AG04450 (cell line): ENCODE measurements around the gene LRRK2. TPM values are rescaled to one million over a fixed set of nuclear protein-coding genes. Genes with fewer than 3 reads are reported as not detected.

Experiments used
- CTCF ChIA-PET: fragments of 300-600, 350-600 bp; formaldehyde crosslinking; extraction: SDS; loops from one replicate; lab custom pipeline; 2022; ENCODE audit warnings: antibody characterized with exemption, inconsistent platforms; lab: Charles Lee
- POLR2A ChIA-PET: fragments of 350-600 bp; formaldehyde crosslinking; extraction: SDS; loops from one replicate; lab custom pipeline; 2021; ENCODE audit warnings: antibody characterized with exemption, inconsistent platforms; lab: Yijun Ruan, JAX
- DNase-seq: peaks from one replicate; pipeline ENCODE4 v3.0.0-alpha.2; 2011; ENCODE audit warnings: low read depth, low spot score
- H3K27ac ChIP-seq: one replicate; pipeline ENCODE4 v1.5.1; 2012; ENCODE audit warnings: low read depth, low read length, control low read depth
- H3K27me3 ChIP-seq: one replicate; pipeline ENCODE4 v1.6.0; 2012; ENCODE audit warnings: low read length; ENCODE audit not compliant: control insufficient read depth, insufficient read depth
- H3K4me3 ChIP-seq: 2 replicates; pipeline ENCODE4 v1.5.1; 2011; ENCODE audit warnings: mild to moderate bottlenecking, low read depth, low read length, control low read depth
- H3K9me3 ChIP-seq: 2 replicates; pipeline ENCODE4 v1.5.1; 2012; ENCODE audit warnings: low read length; ENCODE audit not compliant: control insufficient read depth, insufficient read depth
- CTCF ChIP-seq: IDR thresholded peaks from 2 replicates; pipeline ENCODE4 v1.5.1; 2011; ENCODE audit warnings: low read depth, low read length, control low read depth, inconsistent platforms
- polyA minus RNA-seq: library from RNA; depleted of rRNA, polyadenylated mRNA; stranded (reverse); fragments of >200 nt; gene quantifications from 2 replicates; pipeline ENCODE4 v1.2.3, GENCODE V29; 2011; rRNA and poly(A)+ RNA removed
- polyA plus RNA-seq: library from polyadenylated mRNA; depleted of rRNA; stranded (reverse); fragments of >200 nt; gene quantifications from 2 replicates; pipeline ENCODE4 v1.2.3, GENCODE V29; 2011; rRNA removed

The LRRK2 gene
- polyA plus RNA-seq (1.4 and 2.6 TPM in 2 replicates), polyA minus RNA-seq (1.8 and 2.7 TPM in 2 replicates)

GRCh38 chr12:40224439-40225291 lies at the start of gene LRRK2:
TSS of gene LRRK2 (plus strand) at chr12:40224997. CDS start at chr12:40225132, 135 bp downstream.
- Histone ChIP-seq H3K9me3 (no peaks in the 10 kb centered on the region), H3K27me3 (peaks cover 2% of the 10 kb centered on the region), H3K27ac (no peak within 1 kb of the TSS), H3K4me3 (peak within 1 kb of the TSS; percentile 48)
- DNase-seq = no peak
- CTCF ChIA-PET = interaction anchor here (0.8 kb wide), 1 partner anchor 118 kb away, joined by 3 read pairs; no protein-coding TSS in a partner anchor
- POLR2A ChIA-PET = no interaction called here
- no peak for TF ChIP-seq CTCF

- ChIA-PET CTCF (no interaction called here), POLR2A (no interaction called here)
- Histone ChIP-seq H3K27ac (no peak overlapping the region), H3K4me3 (no peak overlapping the region), H3K9me3 (no peaks in the 10 kb centered on the region; the same call in 1 of the 2 replicates), H3K27me3 (no peaks in the 10 kb centered on the region)
- TF ChIP-seq CTCF = no peak
- DNase-seq = no peak
These were observed 49.8 kb upstream of the LRRK2 start for GRCh38 chr12:40175045-40175444.

DNA sequence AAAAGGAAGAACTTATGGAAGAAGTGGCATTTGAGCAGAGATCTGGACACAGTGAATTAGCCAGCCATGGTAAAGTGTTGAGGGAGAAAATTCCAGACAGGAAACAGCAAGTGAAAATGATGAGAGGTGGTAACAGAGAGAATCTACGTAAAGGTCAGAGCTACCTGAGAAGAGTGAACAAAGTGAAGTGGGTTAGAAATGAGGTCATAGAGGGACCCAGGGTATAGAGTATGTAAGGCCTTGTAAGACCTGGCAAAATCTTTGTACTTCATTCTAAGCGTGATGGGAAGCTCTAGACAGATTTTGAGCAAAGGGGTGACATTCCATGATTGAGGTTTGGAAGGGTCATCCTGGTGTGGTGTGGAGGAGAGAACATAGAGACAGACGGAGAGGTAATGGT lies 49.3 kb upstream of the LRRK2 start:
- Histone ChIP-seq H3K4me3 (no peak overlapping the region), H3K27ac (no peak overlapping the region), H3K27me3 (no peaks in the 10 kb centered on the region), H3K9me3 (no peaks in the 10 kb centered on the region; the same call in none of the 2 replicates)
- no peak for DNase-seq
- no peak for TF ChIP-seq CTCF
- POLR2A ChIA-PET = no interaction called here
- CTCF ChIA-PET = no interaction called here

GRCh38 chr12:40178701-40179100 lies 46.1 kb upstream of the LRRK2 start:
- H3K4me3 ChIP-seq = no peak overlapping the region
- CTCF ChIA-PET = no interaction called here
- H3K9me3 ChIP-seq = no peaks in the 10 kb centered on the region; the same call in none of the 2 replicates
- TF ChIP-seq CTCF = no peak
- H3K27me3 ChIP-seq = no peaks in the 10 kb centered on the region
- no peak overlapping the region for H3K27ac ChIP-seq
- no peak for DNase-seq
- POLR2A ChIA-PET = no interaction called here

GRCh38 chr12:40181490-40181889 lies 43.3 kb upstream of the LRRK2 start:
- no peak overlapping the region for H3K27ac ChIP-seq
- H3K9me3 ChIP-seq = no peaks in the 10 kb centered on the region; the same call in none of the 2 replicates
- H3K4me3 ChIP-seq = no peak overlapping the region
- POLR2A ChIA-PET = no interaction called here
- CTCF ChIA-PET = no interaction called here
- TF ChIP-seq CTCF = no peak
- H3K27me3 ChIP-seq = no peaks in the 10 kb centered on the region
- no peak for DNase-seq
